ENCODE data around the gene L3MBTL4. TPM values are rescaled to one million over a fixed set of nuclear protein-coding genes. Genes with fewer than 3 reads are reported as not detected.
"Not testable (repeated sequence)": the region's sequence is repeated elsewhere in the genome, so short reads cannot be mapped to it uniquely, and the experiment has no call there.

L3MBTL4 gene
- total RNA-seq, 2 experiments from 2014 or later, result 0.20 TPM; not detected in 1

- H3K27me3 Mint-ChIP-seq, result no peaks in the 10 kb centered on the region
- ChIA-PET CTCF (no interaction called here), POLR2A (no interaction called here)
- peaks cover 5% of the 10 kb centered on the region for H3K9me3 Mint-ChIP-seq
- H3K27ac Mint-ChIP-seq, result no peak overlapping the region
- no peaks in the 10 kb centered on the region for H3K36me3 Mint-ChIP-seq (ENCODE audit: low read depth)
- DNase-seq, result no peak
- no peaks in the 10 kb centered on the region for H3K4me1 Mint-ChIP-seq
- H3K4me3 Mint-ChIP-seq, result no peak overlapping the region
Measured at GRCh38 chr18:6086731-6087130, 328.0 kb downstream of the L3MBTL4 start.

DNA sequence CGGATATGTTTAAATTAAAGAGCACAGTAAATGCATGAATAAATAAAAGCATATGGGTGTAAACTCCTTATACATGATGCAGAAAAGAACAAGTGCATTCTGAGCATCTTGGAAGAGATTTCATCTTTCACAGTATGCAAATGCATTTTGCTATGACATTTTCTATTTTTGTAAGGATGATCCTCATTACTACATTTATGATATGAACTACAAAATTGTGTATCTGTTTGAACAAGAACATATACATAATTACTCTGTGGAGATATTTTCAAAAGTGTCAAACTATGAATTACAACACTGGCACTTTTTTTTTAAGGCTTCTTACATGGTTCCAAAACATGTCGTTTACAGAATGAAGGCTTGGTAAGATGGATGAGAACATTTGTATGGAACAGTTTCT lies 335.3 kb downstream of the L3MBTL4 start:
- H3K4me3 Mint-ChIP-seq, result no peak overlapping the region
- H3K27ac Mint-ChIP-seq, result no peak overlapping the region
- no peaks in the 10 kb centered on the region for H3K27me3 Mint-ChIP-seq
- CTCF ChIA-PET, result no interaction called here
- no peaks in the 10 kb centered on the region for H3K9me3 Mint-ChIP-seq
- POLR2A ChIA-PET, result no interaction called here
- H3K4me1 Mint-ChIP-seq, result no peaks in the 10 kb centered on the region
- no peaks in the 10 kb centered on the region for H3K36me3 Mint-ChIP-seq (ENCODE audit: low read depth)
- no peak for DNase-seq

GRCh38 chr18:6078877-6079276 lies 335.8 kb downstream of the L3MBTL4 start:
- no peak for DNase-seq
- Mint-ChIP-seq H3K4me1 (no peaks in the 10 kb centered on the region), H3K27ac (no peak overlapping the region), H3K9me3 (no peaks in the 10 kb centered on the region), H3K4me3 (no peak overlapping the region), H3K36me3 (ENCODE audit: low read depth) (no peaks in the 10 kb centered on the region), H3K27me3 (no peaks in the 10 kb centered on the region)
- POLR2A ChIA-PET, result no interaction called here
- CTCF ChIA-PET, result no interaction called here

DNA sequence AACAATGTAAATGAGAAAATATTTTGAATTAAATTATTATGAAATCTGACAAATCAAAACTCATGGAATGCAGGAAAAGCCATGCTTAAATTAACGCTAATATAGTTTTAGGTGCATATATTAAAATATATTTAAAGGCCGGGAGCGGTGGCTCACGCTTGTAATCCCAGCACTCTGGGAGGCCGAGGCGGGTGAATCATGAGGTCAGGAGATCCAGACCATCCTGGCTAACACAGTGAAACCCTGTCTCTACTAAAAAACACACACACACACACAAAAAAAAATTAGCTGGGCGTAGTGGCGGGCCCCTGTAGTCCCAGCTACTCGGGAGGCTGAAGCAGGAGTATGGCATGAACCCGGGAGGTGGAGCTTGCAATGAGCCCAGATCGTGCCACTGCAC lies 342.3 kb downstream of the L3MBTL4 start:
- CTCF ChIA-PET; H3K4me1 Mint-ChIP-seq; H3K27ac Mint-ChIP-seq; DNase-seq; H3K4me3 Mint-ChIP-seq; POLR2A ChIA-PET; H3K36me3 Mint-ChIP-seq (ENCODE audit: low read depth); H3K27me3 Mint-ChIP-seq; H3K9me3 Mint-ChIP-seq: not testable (repeated sequence)

DNA sequence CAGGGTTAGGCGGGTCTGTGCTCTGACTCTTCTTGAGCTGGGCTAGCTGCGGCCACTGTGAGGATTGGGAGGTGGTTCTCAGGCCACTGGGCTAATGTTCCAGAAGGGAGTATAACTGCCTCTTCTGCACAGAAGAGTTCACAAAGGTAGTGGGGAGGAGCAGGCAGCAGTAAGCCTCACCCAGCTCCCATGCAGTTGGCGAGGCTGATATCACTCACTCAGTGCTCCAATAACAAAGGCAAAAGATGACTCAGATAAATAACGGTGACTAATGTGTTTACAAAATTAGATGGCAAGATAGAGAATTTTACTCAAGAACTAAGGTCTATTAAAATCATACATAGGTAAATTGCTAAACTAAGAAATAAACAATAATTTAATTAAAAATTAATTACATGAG lies 345.2 kb downstream of the L3MBTL4 start:
- Mint-ChIP-seq H3K9me3 (peaks cover 5% of the 10 kb centered on the region), H3K27ac (no peak overlapping the region), H3K36me3 (ENCODE audit: low read depth) (no peaks in the 10 kb centered on the region), H3K27me3 (no peaks in the 10 kb centered on the region), H3K4me1 (no peaks in the 10 kb centered on the region), H3K4me3 (no peak overlapping the region)
- DNase-seq, result no peak
- ChIA-PET CTCF (no interaction called here), POLR2A (no interaction called here)

GRCh38 chr18:6069103-6069502 lies 345.6 kb downstream of the L3MBTL4 start:
- no peak overlapping the region for H3K4me3 Mint-ChIP-seq
- ChIA-PET POLR2A (no interaction called here), CTCF (no interaction called here)
- no peak overlapping the region for H3K27ac Mint-ChIP-seq
- H3K27me3 Mint-ChIP-seq, result no peaks in the 10 kb centered on the region
- H3K9me3 Mint-ChIP-seq, result peaks cover 5% of the 10 kb centered on the region
- no peaks in the 10 kb centered on the region for H3K36me3 Mint-ChIP-seq (ENCODE audit: low read depth)
- DNase-seq, result no peak
- no peaks in the 10 kb centered on the region for H3K4me1 Mint-ChIP-seq

DNA sequence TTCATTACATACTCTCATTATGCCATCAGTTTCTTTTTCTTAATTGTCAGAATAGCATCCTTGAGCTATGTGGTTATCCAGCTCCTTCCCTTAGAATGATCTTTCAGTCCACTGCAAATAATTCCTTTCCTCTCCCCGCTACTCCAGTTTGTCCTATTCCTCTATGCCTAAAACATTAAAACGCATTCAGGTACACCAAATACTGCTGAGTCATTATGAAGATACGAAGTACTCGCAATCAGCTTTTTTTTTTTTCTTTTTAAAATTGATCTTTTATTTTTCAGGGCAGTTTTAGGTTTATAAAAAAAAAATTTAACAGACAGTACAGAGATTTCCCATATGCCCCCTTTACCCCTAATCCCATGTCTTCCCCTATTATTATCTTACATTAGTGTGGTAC lies 354.6 kb downstream of the L3MBTL4 start:
- H3K4me3 Mint-ChIP-seq, result no peak overlapping the region
- DNase-seq, result no peak
- H3K27ac Mint-ChIP-seq, result no peak overlapping the region
- ChIA-PET POLR2A (interaction anchor here (0.5 kb wide), 1 partner anchor 230 kb away, joined by 3 read pairs; no protein-coding TSS in a partner anchor), CTCF (no interaction called here)
- no peaks in the 10 kb centered on the region for H3K36me3 Mint-ChIP-seq (ENCODE audit: low read depth)
- H3K4me1 Mint-ChIP-seq, result no peaks in the 10 kb centered on the region
- no peaks in the 10 kb centered on the region for H3K27me3 Mint-ChIP-seq
- H3K9me3 Mint-ChIP-seq, result no peaks in the 10 kb centered on the region

- H3K36me3 Mint-ChIP-seq (ENCODE audit: low read depth), result no peaks in the 10 kb centered on the region
- CTCF ChIA-PET, result no interaction called here
- H3K9me3 Mint-ChIP-seq, result no peaks in the 10 kb centered on the region
- POLR2A ChIA-PET, result no interaction called here
- no peaks in the 10 kb centered on the region for H3K27me3 Mint-ChIP-seq
- no peak overlapping the region for H3K27ac Mint-ChIP-seq
- DNase-seq, result no peak
- H3K4me1 Mint-ChIP-seq, result no peaks in the 10 kb centered on the region
- no peak overlapping the region for H3K4me3 Mint-ChIP-seq
Measured at GRCh38 chr18:6059551-6059950, 355.2 kb downstream of the L3MBTL4 start.

- no peak for DNase-seq
- Mint-ChIP-seq H3K36me3 (ENCODE audit: low read depth) (no peaks in the 10 kb centered on the region), H3K27ac (no peak overlapping the region), H3K27me3 (no peaks in the 10 kb centered on the region), H3K9me3 (no peaks in the 10 kb centered on the region), H3K4me3 (no peak overlapping the region), H3K4me1 (no peaks in the 10 kb centered on the region)
- CTCF ChIA-PET, result no interaction called here
- POLR2A ChIA-PET, result no interaction called here
Measured at GRCh38 chr18:6058941-6059340, 355.8 kb downstream of the L3MBTL4 start.

DNA sequence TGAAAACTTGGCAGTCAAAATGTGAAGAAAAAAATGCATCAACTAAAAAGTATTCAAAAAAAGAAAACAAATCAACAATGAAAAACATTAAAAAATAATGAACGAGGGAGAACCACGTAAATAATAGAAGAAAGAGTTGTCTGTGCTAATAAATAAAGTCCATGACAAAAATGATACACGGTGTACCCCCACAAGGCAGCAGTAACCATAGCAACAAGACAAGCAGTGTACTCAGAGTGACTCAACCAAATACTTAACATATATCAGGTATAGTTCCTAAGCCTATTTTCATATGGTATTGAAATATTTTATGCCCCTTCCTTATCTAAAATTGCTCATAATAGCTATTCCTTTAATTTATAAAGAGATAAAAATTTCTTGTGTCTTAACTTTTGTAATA lies 357.1 kb downstream of the L3MBTL4 start:
- Mint-ChIP-seq H3K4me3 (no peak overlapping the region), H3K9me3 (no peaks in the 10 kb centered on the region), H3K36me3 (ENCODE audit: low read depth) (no peaks in the 10 kb centered on the region), H3K27ac (no peak overlapping the region), H3K4me1 (no peaks in the 10 kb centered on the region), H3K27me3 (no peaks in the 10 kb centered on the region)
- CTCF ChIA-PET, result no interaction called here
- POLR2A ChIA-PET, result no interaction called here
- DNase-seq, result no peak

- no peak for DNase-seq
- no peaks in the 10 kb centered on the region for H3K36me3 Mint-ChIP-seq (ENCODE audit: low read depth)
- no peak overlapping the region for H3K27ac Mint-ChIP-seq
- ChIA-PET POLR2A (no interaction called here), CTCF (no interaction called here)
- peaks cover 3% of the 10 kb centered on the region for H3K9me3 Mint-ChIP-seq
- no peaks in the 10 kb centered on the region for H3K27me3 Mint-ChIP-seq
- no peak overlapping the region for H3K4me3 Mint-ChIP-seq
- no peaks in the 10 kb centered on the region for H3K4me1 Mint-ChIP-seq
Measured at GRCh38 chr18:6056171-6056910, 358.4 kb downstream of the L3MBTL4 start.

DNA sequence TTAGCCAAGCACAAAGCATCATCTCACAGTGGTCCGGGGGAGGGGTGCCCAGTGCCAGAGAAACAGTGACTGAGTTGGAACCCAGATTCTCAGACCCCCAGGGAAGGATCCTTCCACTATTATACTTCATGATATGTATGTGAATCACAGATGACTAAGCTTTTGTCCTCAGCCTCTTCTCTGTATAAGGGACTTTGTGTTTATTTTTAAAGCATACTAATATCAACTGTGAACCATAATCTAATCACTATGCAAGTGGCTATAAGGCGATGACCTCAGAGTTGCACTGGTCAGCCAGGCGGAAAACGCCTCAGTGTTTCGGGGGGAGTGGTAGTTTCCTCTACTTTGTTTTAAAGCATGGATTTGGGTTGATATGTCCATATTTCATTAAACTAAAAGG lies 359.0 kb downstream of the L3MBTL4 start:
- CTCF ChIA-PET, result no interaction called here
- no peak for DNase-seq
- no peaks in the 10 kb centered on the region for H3K36me3 Mint-ChIP-seq (ENCODE audit: low read depth)
- no peaks in the 10 kb centered on the region for H3K27me3 Mint-ChIP-seq
- no peak overlapping the region for H3K4me3 Mint-ChIP-seq
- H3K27ac Mint-ChIP-seq, result no peak overlapping the region
- H3K4me1 Mint-ChIP-seq, result no peaks in the 10 kb centered on the region
- H3K9me3 Mint-ChIP-seq, result peaks cover 3% of the 10 kb centered on the region
- POLR2A ChIA-PET, result no interaction called here

DNA sequence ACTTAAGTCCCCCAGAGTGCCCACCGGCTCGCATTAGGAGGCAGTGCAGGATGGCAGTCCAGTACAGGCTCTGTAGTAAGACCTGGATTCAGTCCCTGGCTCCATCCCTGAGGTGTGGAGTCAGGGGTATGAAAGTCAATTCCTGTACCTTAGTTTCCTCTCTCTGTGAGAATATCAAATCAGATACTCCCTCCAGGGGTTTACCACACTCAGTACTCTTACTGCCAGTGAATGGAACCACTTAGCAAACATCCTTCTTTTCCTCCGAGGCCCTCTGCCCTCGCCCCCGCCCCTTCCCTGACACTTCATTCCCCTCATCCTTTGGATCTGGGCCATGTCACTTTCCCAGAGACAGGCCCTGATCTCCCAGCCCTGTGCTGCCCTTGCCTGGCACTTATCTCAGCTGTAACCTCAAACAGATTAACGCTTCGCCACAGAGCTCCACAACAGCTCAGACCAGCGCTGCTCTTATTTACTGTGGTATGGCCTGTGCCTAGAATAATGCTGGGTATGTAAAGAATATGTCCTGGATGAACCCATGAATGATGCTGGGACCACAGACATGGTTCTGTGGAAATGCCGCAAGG lies 360.4 kb downstream of the L3MBTL4 start:
- DNase-seq, result no peak
- POLR2A ChIA-PET, result no interaction called here
- H3K4me3 Mint-ChIP-seq, result no peak overlapping the region
- no peaks in the 10 kb centered on the region for H3K27me3 Mint-ChIP-seq
- H3K4me1 Mint-ChIP-seq, result no peaks in the 10 kb centered on the region
- no peak overlapping the region for H3K27ac Mint-ChIP-seq
- H3K9me3 Mint-ChIP-seq, result peaks cover 3% of the 10 kb centered on the region
- H3K36me3 Mint-ChIP-seq (ENCODE audit: low read depth), result no peaks in the 10 kb centered on the region
- CTCF ChIA-PET, result no interaction called here

DNA sequence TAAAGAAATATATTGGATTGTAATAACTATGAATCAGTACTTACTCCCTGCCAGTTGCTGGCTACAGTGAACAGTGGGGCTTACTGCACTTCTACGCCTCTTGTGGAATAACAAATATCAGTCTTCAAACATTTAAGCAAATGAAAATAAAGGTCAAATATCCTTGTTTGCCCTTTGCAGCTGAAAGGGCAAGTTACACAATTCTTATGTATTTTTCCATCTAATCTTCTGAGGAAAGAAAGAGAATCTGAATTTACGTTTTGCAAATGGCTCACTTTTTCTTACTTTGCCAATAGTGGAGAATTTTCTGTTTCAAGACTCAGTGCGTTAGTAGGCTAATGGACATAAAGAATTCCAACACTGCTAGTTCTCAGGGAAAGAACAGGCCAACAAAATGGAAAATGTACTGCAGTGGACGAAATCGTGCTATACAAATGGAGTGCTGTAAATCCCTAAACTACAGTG lies 362.2 kb downstream of the L3MBTL4 start:
- no peak overlapping the region for H3K27ac Mint-ChIP-seq
- no peak overlapping the region for H3K4me3 Mint-ChIP-seq
- ChIA-PET POLR2A (no interaction called here), CTCF (no interaction called here)
- no peak for DNase-seq
- no peaks in the 10 kb centered on the region for H3K4me1 Mint-ChIP-seq
- H3K27me3 Mint-ChIP-seq, result no peaks in the 10 kb centered on the region
- H3K9me3 Mint-ChIP-seq, result peaks cover 5% of the 10 kb centered on the region
- H3K36me3 Mint-ChIP-seq (ENCODE audit: low read depth), result no peaks in the 10 kb centered on the region
